Muscle of leg (tissue), 11 donors: ENCODE data around the gene MMP21. TPM values are rescaled to one million over a fixed set of nuclear protein-coding genes. Genes with fewer than 3 reads are reported as not detected.

ENCODE experiments used
- DNase-seq: peaks from one replicate; pipeline ENCODE4 v3.0.0; 2013
- H3K27ac ChIP-seq: one replicate; pipeline ENCODE4 v1.5.1; 2013; ENCODE audit warnings: mild to moderate bottlenecking, low read length, control low read depth
- H3K27me3 ChIP-seq: one replicate; pipeline ENCODE4 v1.6.1; 2013; ENCODE audit warnings: low read length; ENCODE audit not compliant: control insufficient read depth, insufficient read depth
- H3K36me3 ChIP-seq: one replicate; pipeline ENCODE4 v1.6.1; 2013; ENCODE audit warnings: low read length; ENCODE audit not compliant: control insufficient read depth, insufficient read depth
- H3K4me1 ChIP-seq: one replicate; pipeline ENCODE4 v1.6.1; 2013; ENCODE audit warnings: low read length; ENCODE audit not compliant: control insufficient read depth, insufficient read depth
- H3K4me3 ChIP-seq: one replicate; pipeline ENCODE4 v1.5.1; 2013; ENCODE audit warnings: low read length, control low read depth
- H3K9me3 ChIP-seq: replicated peaks from 2 replicates; pipeline ENCODE4 v1.6.1; 2013; ENCODE audit warnings: low read depth, low read length; ENCODE audit not compliant: control insufficient read depth
- WGBS: methylation state at CpG from one replicate; pipeline ENCODE4 v1.1.5; 2013; ENCODE audit warnings: missing lambda C conversion rate; ENCODE audit not compliant: insufficient coverage; 5-methylcytosine and 5-hydroxymethylcytosine counted together
- polyA plus RNA-seq, 8 donors: library from polyadenylated mRNA; unstranded; fragments of 120-200 nt; gene quantifications; one replicate each; pipeline versions ENCODE4 v1.2.1 to v1.2.3, GENCODE V29; 2013; ENCODE audit warnings: inconsistent platforms in 1 of 8, low replicate concordance in 1 of 8; ENCODE audit not compliant: insufficient read length in 8 of 8, insufficient read depth in 1 of 8
- total RNA-seq: library from RNA; stranded (reverse); fragments of 120-200 nt; gene quantifications from one replicate; pipeline ENCODE4 v1.2.4, GENCODE V29; 2013

The MMP21 gene
- total and polyA plus RNA-seq, 9 donors, result 0.18 to 1.3 (median 0.29) TPM

DNA sequence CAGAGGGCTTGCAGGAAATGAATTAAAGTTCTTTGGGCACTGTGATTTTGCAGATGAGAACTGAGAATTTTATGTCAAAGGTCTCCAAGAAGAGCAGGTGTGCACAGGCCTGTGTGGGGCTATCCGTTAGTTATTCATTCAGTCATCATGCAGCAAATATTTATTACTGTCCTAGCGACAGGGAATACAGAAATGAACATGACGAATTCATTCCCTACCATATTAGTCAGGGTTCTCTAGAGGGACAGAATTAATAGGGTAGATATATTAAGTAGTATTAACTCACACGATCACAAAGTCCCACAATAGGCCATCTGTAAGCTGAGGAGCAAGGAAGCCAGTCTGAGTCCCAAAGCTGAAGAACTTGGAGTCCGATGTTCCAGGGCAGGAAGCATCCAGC lies 2.9 kb upstream of the MMP21 start:
- no peaks in the 10 kb centered on the region for H3K9me3 ChIP-seq

DNA sequence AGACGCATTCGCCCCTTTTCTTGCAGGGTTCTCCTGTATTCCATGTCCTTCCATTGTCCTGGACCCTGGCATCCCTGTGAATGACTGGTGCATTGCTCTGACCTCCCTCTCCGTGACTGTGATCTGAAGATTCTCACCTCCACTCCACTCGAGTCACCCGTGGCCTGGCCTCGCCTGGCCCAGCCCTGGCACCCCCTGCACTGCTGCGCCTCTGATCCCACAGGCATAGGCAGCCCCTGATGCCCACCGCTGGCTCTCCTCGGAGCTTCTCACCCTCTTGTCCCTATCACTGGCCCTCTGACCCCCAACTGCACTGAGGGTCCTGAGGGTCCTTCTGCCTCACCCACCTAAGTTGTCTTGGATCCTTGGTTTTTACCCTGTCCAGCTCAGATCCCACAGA lies 2.2 kb upstream of the MMP21 start:
- Histone ChIP-seq H3K4me3 (no peak overlapping the region), H3K27ac (no peak overlapping the region), H3K4me1 (peaks cover 13% of the 10 kb centered on the region), H3K36me3 (no peaks in the 10 kb centered on the region), H3K9me3 (no peaks in the 10 kb centered on the region), H3K27me3 (no peaks in the 10 kb centered on the region)
- 94% methylated on average over 9 of the region's 9 CpGs for WGBS
- no peak for DNase-seq

More for the DNA sequence above, 2.9 kb upstream of the MMP21 start:
- H3K4me3 ChIP-seq, result no peak overlapping the region
- no peak overlapping the region for H3K27ac ChIP-seq
- no peak for DNase-seq
- 75% methylated on average over 1 of the region's 5 CpGs for WGBS
- no peaks in the 10 kb centered on the region for H3K36me3 ChIP-seq
- H3K4me1 ChIP-seq, result peaks cover 14% of the 10 kb centered on the region
- no peaks in the 10 kb centered on the region for H3K27me3 ChIP-seq

DNA sequence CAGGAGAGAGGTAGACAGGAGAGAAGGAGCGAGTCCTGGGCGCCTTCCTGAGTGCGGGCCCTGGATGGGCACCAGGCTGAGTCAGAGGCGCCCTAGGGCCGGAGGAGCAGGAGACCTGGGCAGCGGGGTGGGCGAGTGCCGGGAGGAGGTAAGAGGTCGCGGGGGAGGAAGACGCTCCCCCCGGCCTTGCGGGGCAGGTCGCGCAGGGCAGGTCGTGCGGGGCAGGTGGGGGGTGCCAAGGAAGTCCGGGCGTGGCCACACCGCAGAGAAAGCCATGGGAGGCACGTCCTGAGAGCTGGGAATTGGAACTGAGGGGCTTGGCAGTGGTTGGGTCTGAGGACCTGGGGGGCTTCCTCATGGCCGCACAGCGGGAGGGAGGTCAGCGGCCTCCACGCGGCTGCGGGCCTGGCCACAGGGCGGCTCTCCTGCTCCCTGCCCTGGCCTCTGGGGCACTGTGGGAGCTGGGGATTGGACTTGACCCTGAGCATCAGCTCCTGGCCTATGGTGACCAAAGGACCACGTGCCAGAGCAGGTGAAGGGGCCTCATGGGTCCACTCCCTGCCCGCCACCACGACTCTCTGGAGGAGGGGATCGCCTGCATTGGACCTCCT lies 935 bp downstream of the MMP21 start:
- Histone ChIP-seq H3K36me3 (no peaks in the 10 kb centered on the region), H3K9me3 (no peaks in the 10 kb centered on the region), H3K4me3 (no peak overlapping the region), H3K27me3 (no peaks in the 10 kb centered on the region), H3K27ac (no peak overlapping the region), H3K4me1 (no peaks in the 10 kb centered on the region)
- DNase-seq, result no peak
- 95% methylated on average over 28 of the region's 32 CpGs for WGBS

DNA sequence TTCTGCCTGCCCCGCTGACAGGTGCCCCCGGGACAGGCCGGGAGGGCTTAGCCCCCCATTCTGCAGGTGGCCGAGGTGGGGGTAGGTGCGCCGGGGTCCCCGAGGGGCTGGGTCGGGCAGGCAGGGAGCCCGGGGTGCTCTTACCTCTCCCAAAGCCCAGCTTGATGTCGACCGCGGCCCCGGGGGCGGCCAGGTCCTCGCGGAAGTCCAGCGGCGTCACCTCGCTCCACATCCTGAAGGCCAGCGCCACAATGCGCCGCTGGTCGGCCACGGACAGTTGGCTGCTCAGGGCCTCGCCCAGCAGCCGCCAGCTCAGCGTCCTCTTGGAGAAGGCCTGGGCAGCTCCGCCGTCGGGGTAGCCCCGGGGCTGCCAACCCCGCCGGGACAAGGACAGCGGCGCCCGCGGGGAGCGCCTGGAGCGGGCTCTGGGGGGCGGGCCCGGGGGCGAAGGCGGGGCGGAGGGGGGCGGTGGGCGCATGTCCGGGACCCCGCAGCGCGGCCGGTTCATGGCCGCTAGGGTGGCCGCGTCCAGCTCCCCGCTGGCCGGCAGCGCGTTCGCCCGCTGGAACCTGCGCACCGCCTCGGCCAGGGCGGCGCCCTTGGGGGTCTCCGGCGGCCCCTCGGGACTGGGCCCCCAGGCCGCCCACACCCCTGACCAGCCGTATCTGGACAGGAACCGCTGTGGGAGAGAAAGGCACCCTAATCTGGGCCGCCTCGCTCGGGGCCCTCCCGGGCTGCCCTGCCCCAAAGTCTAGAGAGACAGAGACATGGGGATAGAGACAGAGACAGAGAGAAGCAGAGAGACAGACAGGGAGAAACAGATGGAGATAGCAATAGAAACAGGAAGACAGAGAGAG lies 1.7 kb downstream of the MMP21 start:
- Histone ChIP-seq H3K4me3 (no peak overlapping the region), H3K36me3 (no peaks in the 10 kb centered on the region), H3K27me3 (no peaks in the 10 kb centered on the region), H3K9me3 (no peaks in the 10 kb centered on the region), H3K27ac (no peak overlapping the region), H3K4me1 (peaks cover 8% of the 10 kb centered on the region)
- no peak for DNase-seq
- 63% methylated on average over 75 of the region's 75 CpGs for WGBS

DNA sequence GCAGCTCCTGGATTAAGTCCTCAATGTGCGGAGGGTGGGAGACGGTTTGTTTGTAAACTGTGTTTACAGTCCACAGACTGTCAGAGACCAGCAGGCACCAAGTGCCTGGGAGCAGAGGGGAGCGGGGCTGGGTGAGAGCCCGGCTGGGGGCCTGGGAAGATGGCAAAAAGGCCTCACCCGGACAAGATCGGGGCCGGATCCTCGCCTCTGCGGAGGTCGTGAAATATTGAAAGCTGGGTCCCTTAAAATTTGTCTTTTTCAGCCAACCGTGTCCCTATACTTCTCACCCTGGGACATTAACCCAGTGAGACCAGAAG lies 2.8 kb downstream of the MMP21 start:
- H3K36me3 ChIP-seq, result no peaks in the 10 kb centered on the region
- H3K4me1 ChIP-seq, result peaks cover 13% of the 10 kb centered on the region
- DNase-seq, result no peak
- no peaks in the 10 kb centered on the region for H3K9me3 ChIP-seq
- no peaks in the 10 kb centered on the region for H3K27me3 ChIP-seq
- no peak overlapping the region for H3K27ac ChIP-seq
- H3K4me3 ChIP-seq, result no peak overlapping the region
- 92% methylated on average over 11 of the region's 11 CpGs for WGBS

DNA sequence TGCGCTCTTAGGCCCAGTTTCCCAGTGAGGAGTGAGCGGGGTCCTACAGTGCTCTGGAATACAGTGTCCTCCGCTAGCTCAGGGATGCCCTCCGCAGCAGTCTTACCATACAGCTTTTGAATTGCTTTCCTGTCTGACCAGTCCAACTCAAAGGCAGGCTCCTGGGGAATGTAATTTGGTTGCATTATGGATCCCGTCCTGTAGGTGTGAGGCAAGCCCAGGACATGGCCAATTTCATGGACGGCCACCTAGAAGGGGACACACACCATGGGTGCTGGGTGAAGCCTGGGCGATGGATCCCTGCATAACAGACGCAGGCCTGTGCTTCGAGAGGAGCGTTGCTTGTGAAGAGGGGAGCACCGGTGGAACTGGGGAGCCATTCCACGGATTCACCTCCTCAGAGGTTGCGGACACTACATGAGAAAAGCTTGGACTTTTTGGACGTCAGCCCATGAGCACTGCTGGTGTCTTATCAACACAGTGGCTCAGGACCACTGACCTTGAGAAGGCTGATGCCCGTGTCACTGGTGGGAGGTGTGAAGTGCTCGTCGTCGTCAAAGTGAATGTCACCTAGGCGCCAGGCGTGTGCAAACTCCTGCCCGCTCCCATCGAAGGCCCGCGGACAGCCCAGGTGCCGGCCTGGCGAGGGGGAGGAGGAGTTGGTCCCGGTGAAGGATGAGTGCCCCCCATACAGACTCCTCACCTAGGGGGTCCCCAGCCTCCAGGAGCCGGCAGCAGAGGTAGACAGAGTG lies 3.3 kb downstream of the MMP21 start:
- DNase-seq, result no peak
- WGBS, result 90% methylated on average over 26 of the region's 28 CpGs
- Histone ChIP-seq H3K27me3 (no peaks in the 10 kb centered on the region), H3K27ac (no peak overlapping the region), H3K36me3 (no peaks in the 10 kb centered on the region), H3K9me3 (no peaks in the 10 kb centered on the region), H3K4me1 (peaks cover 17% of the 10 kb centered on the region), H3K4me3 (no peak overlapping the region)

DNA sequence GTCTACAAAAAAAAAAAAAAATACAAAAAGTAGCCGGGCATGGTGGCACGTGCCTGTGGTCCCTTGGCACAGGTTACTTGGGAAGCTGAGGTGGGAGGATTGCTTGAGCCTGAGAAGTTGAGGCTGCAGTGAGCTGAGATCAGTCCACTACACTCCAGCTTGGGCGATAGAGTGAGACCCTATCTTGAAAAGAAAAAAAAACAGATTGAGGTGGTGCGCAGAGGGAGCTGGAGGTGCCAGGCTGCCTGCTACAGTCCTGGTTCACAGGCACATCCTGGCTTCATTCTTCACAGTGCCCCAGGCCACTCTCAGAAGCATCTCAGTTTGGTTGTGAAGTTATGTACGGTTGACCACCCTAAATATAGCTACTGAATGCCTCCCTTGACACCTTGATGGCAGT lies 4.8 kb downstream of the MMP21 start:
- Histone ChIP-seq H3K36me3 (no peaks in the 10 kb centered on the region), H3K4me1 (peaks cover 19% of the 10 kb centered on the region), H3K9me3 (no peaks in the 10 kb centered on the region), H3K27ac (no peak overlapping the region), H3K4me3 (no peak overlapping the region), H3K27me3 (no peaks in the 10 kb centered on the region)
- 82% methylated on average over 2 of the region's 5 CpGs for WGBS
- DNase-seq, result no peak

DNA sequence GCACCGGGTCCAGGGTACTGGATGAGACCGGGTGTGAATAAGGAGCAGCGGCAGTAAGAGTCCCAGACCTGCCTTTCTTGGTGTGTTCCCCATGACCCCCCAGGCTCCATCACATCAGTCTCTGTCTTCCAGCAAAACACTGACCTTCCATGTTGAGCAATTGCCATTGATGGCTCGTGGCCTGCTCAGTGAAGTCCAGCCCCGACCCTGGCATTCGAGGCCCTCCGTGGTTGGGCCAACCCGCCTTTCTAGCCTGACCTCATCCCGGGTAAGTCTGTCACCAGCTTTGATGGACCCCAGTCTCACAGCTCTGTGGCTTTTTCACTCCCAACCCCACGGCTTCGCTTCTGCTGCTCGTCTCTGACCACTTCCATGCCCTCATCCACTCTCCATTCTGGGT lies 6.4 kb downstream of the MMP21 start:
- WGBS, result 88% methylated on average over 12 of the region's 12 CpGs
- H3K27ac ChIP-seq, result peak overlapping the region; percentile 89

DNA sequence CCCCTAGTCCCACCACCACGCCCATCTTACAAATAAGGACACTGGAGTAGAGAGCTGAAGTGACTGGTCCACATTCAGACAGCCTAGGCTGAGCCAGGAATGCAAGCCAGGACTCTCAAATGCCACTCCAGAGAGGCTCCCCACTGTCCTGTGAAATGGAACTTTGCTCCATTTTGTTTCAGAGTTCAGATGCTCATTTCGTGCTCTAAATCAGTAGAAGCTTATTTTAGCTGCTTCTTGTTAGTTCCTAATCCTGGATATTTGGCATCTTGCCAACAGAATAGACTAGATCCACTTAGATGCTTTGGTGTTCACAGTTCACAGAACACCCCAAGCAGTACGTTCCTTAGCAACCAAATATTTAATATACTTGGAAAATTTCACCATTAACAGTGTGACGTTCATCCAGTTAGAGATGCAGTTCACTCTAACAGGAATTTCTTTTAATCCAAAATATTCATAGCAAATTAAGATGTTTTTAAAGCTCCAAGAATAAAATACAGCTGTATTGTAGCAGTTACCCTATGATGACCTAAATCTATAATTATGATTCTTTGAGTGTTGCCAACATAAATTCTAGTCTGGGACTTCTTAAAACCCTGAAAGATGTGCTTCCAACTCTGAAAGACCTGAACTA lies 7.3 kb downstream of the MMP21 start:
- H3K4me3 ChIP-seq, result no peak overlapping the region
- peaks cover 10% of the 10 kb centered on the region for H3K36me3 ChIP-seq
- peak; percentile 94 for DNase-seq
- H3K27ac ChIP-seq, result peak overlapping the region; percentile 89
- WGBS, result 28% methylated on average over 2 of the region's 4 CpGs
- H3K9me3 ChIP-seq, result no peaks in the 10 kb centered on the region
- H3K4me1 ChIP-seq, result peaks cover 19% of the 10 kb centered on the region
- H3K27me3 ChIP-seq, result no peaks in the 10 kb centered on the region

More for the DNA sequence above, 6.4 kb downstream of the MMP21 start:
- H3K4me1 ChIP-seq, result peaks cover 19% of the 10 kb centered on the region
- H3K27me3 ChIP-seq, result no peaks in the 10 kb centered on the region
- H3K9me3 ChIP-seq, result no peaks in the 10 kb centered on the region
- no peak for DNase-seq
- peaks cover 7% of the 10 kb centered on the region for H3K36me3 ChIP-seq
- no peak overlapping the region for H3K4me3 ChIP-seq

DNA sequence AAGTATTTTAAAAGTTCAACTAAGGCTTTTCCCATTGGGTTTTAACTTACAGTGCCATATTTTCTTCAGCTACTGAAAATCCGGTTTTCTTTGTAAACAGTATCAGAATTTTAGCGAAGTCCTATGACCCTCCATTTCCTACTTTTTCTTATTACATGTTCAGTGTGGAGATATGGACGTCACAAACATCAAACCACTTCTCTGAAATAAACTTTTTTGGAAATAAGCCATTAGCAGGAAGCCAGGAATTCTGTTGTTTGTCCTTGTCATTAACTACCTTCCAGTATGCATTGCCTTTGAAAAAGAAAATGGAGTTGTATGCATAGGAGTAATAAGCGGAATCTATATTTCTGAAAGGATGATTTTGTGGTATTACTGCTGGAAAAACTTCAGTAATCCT lies 9.1 kb downstream of the MMP21 start:
- DNase-seq, result no peak
- Histone ChIP-seq H3K27ac (no peak overlapping the region), H3K27me3 (no peaks in the 10 kb centered on the region), H3K4me3 (no peak overlapping the region), H3K4me1 (peaks cover 19% of the 10 kb centered on the region), H3K36me3 (peaks cover 23% of the 10 kb centered on the region), H3K9me3 (no peaks in the 10 kb centered on the region)
- WGBS, result no CpG with 5 or more reads among the region's 4 CpGs
